ENCODE results near the gene PACS2. TPM values are rescaled to one million over a fixed set of nuclear protein-coding genes. Genes with fewer than 3 reads are reported as not detected.
A peak's percentile ranks its signal among the peaks of the same experiment; 100 is the strongest.

The PACS2 gene
- total RNA-seq, 1 donor from 2014 or later: 22.5 TPM

GRCh38 chr14:105381446-105382342, 67.1 kb downstream of the PACS2 start:
- Histone ChIP-seq H3K4me3 (no peak overlapping the region), H3K27me3 (no peaks in the 10 kb centered on the region), H3K27ac (no peak overlapping the region), H3K79me2 (ENCODE audit: low read depth) (no peaks in the 10 kb centered on the region), H3K9me3 (ENCODE audit: low read depth) (no peaks in the 10 kb centered on the region), H3K4me1 (no peaks in the 10 kb centered on the region), H4K20me1 (ENCODE audit: low read depth) (peaks cover 4% of the 10 kb centered on the region), H3K36me3 (no peaks in the 10 kb centered on the region), H3K9ac (no peak overlapping the region), H2AFZ (replicated peaks) (no peak overlapping the region), H3F3A (ENCODE audit: low read depth) (no peaks in the 10 kb centered on the region), H3K4me2 (no peak overlapping the region)
- peaks cover 4% of the 10 kb centered on the region for H3K27me3 Mint-ChIP-seq (ENCODE audit: insufficient read depth, low read depth)
- TF ChIP-seq EZH2phosphoT487 (IDR thresholded peaks at IDR 0.05) (no peak), CTCF (IDR thresholded peaks at IDR 0.05) (no peak), EZH2 (IDR thresholded peaks at IDR 0.05) (no peak)
- H3K9me3 Mint-ChIP-seq: no peaks in the 10 kb centered on the region
- no peaks in the 10 kb centered on the region for H3K4me1 Mint-ChIP-seq
- H3K36me3 Mint-ChIP-seq: peaks cover 3% of the 10 kb centered on the region
- H3K4me3 Mint-ChIP-seq: no peak overlapping the region
- H3K27ac Mint-ChIP-seq: no peak overlapping the region
- no peak for DNase-seq (ENCODE audit: low spot score)

GRCh38 chr14:105382343-105383082, 68.0 kb downstream of the PACS2 start:
- no peak overlapping the region for H3K4me3 ChIP-seq
- Mint-ChIP-seq H3K9me3 (no peaks in the 10 kb centered on the region), H3K4me1 (no peaks in the 10 kb centered on the region), H3K27ac (no peak overlapping the region), H3K36me3 (peaks cover 3% of the 10 kb centered on the region), H3K27me3 (ENCODE audit: insufficient read depth, low read depth) (peaks cover 2% of the 10 kb centered on the region), H3K4me3 (no peak overlapping the region)
- no peak overlapping the region for H3K27ac ChIP-seq
- H3K27me3 ChIP-seq: no peaks in the 10 kb centered on the region
- no peaks in the 10 kb centered on the region for H3K79me2 ChIP-seq (ENCODE audit: low read depth)
- no peaks in the 10 kb centered on the region for H3K4me1 ChIP-seq
- no peak overlapping the region for H2AFZ ChIP-seq (replicated peaks)
- H3K4me2 ChIP-seq: no peak overlapping the region
- TF ChIP-seq EZH2phosphoT487 (IDR thresholded peaks at IDR 0.05) (no peak), EZH2 (IDR thresholded peaks at IDR 0.05) (no peak), CTCF (IDR thresholded peaks at IDR 0.05) (no peak)
- DNase-seq (ENCODE audit: low spot score): no peak
- no peak overlapping the region for H3K9ac ChIP-seq
- H3K9me3 ChIP-seq (ENCODE audit: low read depth): no peaks in the 10 kb centered on the region
- no peaks in the 10 kb centered on the region for H3F3A ChIP-seq (ENCODE audit: low read depth)
- peaks cover 4% of the 10 kb centered on the region for H4K20me1 ChIP-seq (ENCODE audit: low read depth)
- H3K36me3 ChIP-seq: no peaks in the 10 kb centered on the region

DNA sequence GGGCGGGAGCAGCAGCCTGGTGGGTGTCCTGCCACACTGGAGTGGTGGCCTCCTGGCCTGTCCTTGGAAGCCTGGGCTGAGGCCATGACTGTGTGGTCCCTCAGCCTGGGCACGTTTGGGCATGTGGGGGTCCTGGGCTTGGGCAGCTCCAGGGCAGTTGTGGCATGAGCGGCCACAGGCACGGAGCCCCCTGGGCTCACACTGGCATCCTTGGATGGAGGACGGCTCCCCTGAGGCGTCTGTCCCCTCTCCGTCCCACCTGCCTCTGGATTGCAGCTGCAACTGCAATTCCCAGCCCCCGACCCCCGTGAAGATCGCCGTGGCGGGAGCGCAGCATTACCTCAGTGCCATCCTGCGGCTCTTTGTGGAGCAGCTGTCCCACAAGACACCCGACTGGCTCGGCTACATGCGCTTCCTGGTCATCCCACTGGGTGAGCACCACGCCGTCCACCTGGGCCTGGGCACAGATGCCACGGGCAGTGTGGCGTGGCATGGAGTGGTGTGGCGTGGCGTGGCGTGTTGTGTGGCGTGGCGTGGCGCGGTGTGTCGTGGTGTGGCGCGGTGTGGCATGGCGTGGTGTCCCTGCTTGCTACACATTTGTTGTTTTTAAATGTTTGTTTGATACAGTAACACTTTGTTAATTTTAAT, 68.7 kb downstream of the PACS2 start:
- Mint-ChIP-seq H3K27me3 (ENCODE audit: insufficient read depth, low read depth) (peaks cover 2% of the 10 kb centered on the region), H3K4me1 (no peaks in the 10 kb centered on the region), H3K9me3 (no peaks in the 10 kb centered on the region), H3K4me3 (no peak overlapping the region), H3K27ac (peak overlapping the region; percentile 67), H3K36me3 (peaks cover 3% of the 10 kb centered on the region)
- no peak overlapping the region for H3K4me3 ChIP-seq
- no peak overlapping the region for H3K4me2 ChIP-seq
- H3K27me3 ChIP-seq: no peaks in the 10 kb centered on the region
- H3F3A ChIP-seq (ENCODE audit: low read depth): no peaks in the 10 kb centered on the region
- H3K27ac ChIP-seq: no peak overlapping the region
- no peaks in the 10 kb centered on the region for H3K9me3 ChIP-seq (ENCODE audit: low read depth)
- H3K4me1 ChIP-seq: no peaks in the 10 kb centered on the region
- H2AFZ ChIP-seq (replicated peaks): no peak overlapping the region
- no peak for DNase-seq (ENCODE audit: low spot score)
- H3K36me3 ChIP-seq: no peaks in the 10 kb centered on the region
- TF ChIP-seq CTCF (IDR thresholded peaks at IDR 0.05): no peak
- no peak for TF ChIP-seq EZH2 (IDR thresholded peaks at IDR 0.05)
- TF ChIP-seq EZH2phosphoT487 (IDR thresholded peaks at IDR 0.05): no peak
- peaks cover 4% of the 10 kb centered on the region for H4K20me1 ChIP-seq (ENCODE audit: low read depth)
- no peaks in the 10 kb centered on the region for H3K79me2 ChIP-seq (ENCODE audit: low read depth)
- H3K9ac ChIP-seq: no peak overlapping the region
